Measurements from ENCODE around the gene GAREM1. TPM values are rescaled to one million over a fixed set of nuclear protein-coding genes. Genes with fewer than 3 reads are reported as not detected.

Gene GAREM1
- total and polyA plus RNA-seq, 9 of the 15 experiments (the other 6 are each of a cell fraction or from before 2014, with no cell fraction given): 0.03 to 0.33 (median 0.07) TPM; not detected in 1

- Histone ChIP-seq H3K9me1 (ENCODE audit: control insufficient read depth, insufficient read depth, low read length) (no peaks in the 10 kb centered on the region), H3K9me3 (replicated peaks; ENCODE audit: control insufficient read depth, insufficient read depth, low read depth, low read length) (no peaks in the 10 kb centered on the region), H3K27ac (ENCODE audit: extremely low read depth, low read depth, low read length) (no peak overlapping the region), H3K27me3 (ENCODE audit: control insufficient read depth in 2 of 2, insufficient read depth in 2 of 2, low read length in 2 of 2) (no peaks in the 10 kb centered on the region), H3K9ac (ENCODE audit: insufficient read depth in 1 of 2, low read depth in 2 of 2, low read length in 2 of 2) (no peak overlapping the region), H3K4me1 (replicated peaks in 1 of 2; ENCODE audit: control insufficient read depth in 2 of 2, insufficient read depth in 2 of 2, low read length in 2 of 2) (no peaks in the 10 kb centered on the region), H4K20me1 (replicated peaks; ENCODE audit: control insufficient read depth, insufficient read depth, low read length) (no peaks in the 10 kb centered on the region), H3K79me2 (ENCODE audit: control insufficient read depth, insufficient read depth, low read length) (no peaks in the 10 kb centered on the region), H3K4me3 (no peak overlapping the region), H3K4me2 (ENCODE audit: insufficient read depth, low read length) (no peak overlapping the region), H3K36me3 (ENCODE audit: control insufficient read depth, insufficient read depth, low read length) (no peaks in the 10 kb centered on the region), H2AFZ (ENCODE audit: low read depth, low read length) (no peak overlapping the region)
- POLR2A ChIA-PET: no interaction called here
- no TSS peak for BruUV-seq (replicated peaks)
- ATAC-seq (no peak), DNase-seq (ENCODE audit: extremely low read depth in 1 of 4, low spot score in 3 of 4) (no peak), FAIRE-seq (no peak)
- in situ Hi-C loops (cut with MboI) (no loop called here), intact Hi-C loops (cut with micrococcal nuclease) (no loop called here)
- CTCF ChIA-PET (ENCODE audit: low intra/inter-chr PET ratio): no interaction called here
- WGBS (ENCODE audit: insufficient coverage, low coverage, missing lambda C conversion rate): 0% methylated on average over 7 of the region's 7 CpGs
- TF ChIP-seq ILK (tag; IDR thresholded peaks at IDR 0.05; ENCODE audit: borderline replicate concordance, low read depth): no peak
- TF ChIP-seq SMAD1 (IDR thresholded peaks at IDR 0.05; ENCODE audit: low read depth, low read length, partially characterized antibody): no peak
- TF ChIP-seq ZNF197 (CRISPR knock-in tag; IDR thresholded peaks at IDR 0.05; ENCODE audit: low read depth): no peak
- no peak for TF ChIP-seq HDAC3 (IDR thresholded peaks at IDR 0.05; ENCODE audit: borderline replicate concordance, partially characterized antibody)
- TF ChIP-seq PREB (CRISPR knock-in tag; IDR thresholded peaks at IDR 0.05): no peak
- no peak for TF ChIP-seq HMBOX1 (IDR thresholded peaks at IDR 0.05)
- TF ChIP-seq NEUROD1 (IDR thresholded peaks at IDR 0.05; ENCODE audit: borderline replicate concordance, low read depth, low read length, partially characterized antibody): no peak
- TF ChIP-seq PRDM10 (IDR thresholded peaks at IDR 0.05; ENCODE audit: partially characterized antibody): no peak
- no peak for TF ChIP-seq PHTF2 (CRISPR knock-in tag; IDR thresholded peaks at IDR 0.05)
- no peak for TF ChIP-seq ZBED1 (IDR thresholded peaks at IDR 0.05)
- TF ChIP-seq ETS1 (conservative IDR thresholded peaks at IDR 0.05; ENCODE audit: control insufficient read depth, low read depth, low read length): no peak
- TF ChIP-seq JUNB (CRISPR knock-in tag; conservative IDR thresholded peaks at IDR 0.05): no peak
- TF ChIP-seq MCM5 (IDR thresholded peaks at IDR 0.05; ENCODE audit: low read depth): no peak
Observed at GRCh38 chr18:32437100-32437834, 33.4 kb downstream of the GAREM1 start.
